Smooth muscle cell (in vitro differentiated cells): ENCODE measurements around the gene MRPL19. TPM values are rescaled to one million over a fixed set of nuclear protein-coding genes. Genes with fewer than 3 reads are reported as not detected.

Experiments
- DNase-seq: peaks from one replicate; lab custom pipeline; 2025; ENCODE audit not compliant: unreplicated experiment; lab: John Stamatoyannopoulos, UW
- H2AFZ ChIP-seq: fragments of 200-600 bp; sonication (generic); 2 replicates; pipeline ENCODE4 v1.6.0; 2016; ENCODE audit warnings: antibody characterized with exemption, low read depth, mild to moderate bottlenecking
- H3F3A ChIP-seq: fragments of 200-600 bp; sonication (generic); 2 replicates; pipeline ENCODE4 v1.6.0; 2017; ENCODE audit warnings: antibody characterized with exemption, low read depth
- H3K27ac ChIP-seq: fragments of 200-600 bp; sonication (generic); 2 replicates; pipeline ENCODE4 v1.5.1; 2016; ENCODE audit warnings: low read depth, mild to moderate bottlenecking
- H3K27me3 ChIP-seq: fragments of 200-600 bp; sonication (generic); 2 replicates; pipeline ENCODE4 v1.6.1; 2016; ENCODE audit warnings: low read depth, mild to moderate bottlenecking
- H3K36me3 ChIP-seq: fragments of 200-600 bp; sonication (generic); 2 replicates; pipeline ENCODE4 v1.5.1; 2016; ENCODE audit warnings: low read depth
- H3K4me1 ChIP-seq: fragments of 200-600 bp; sonication (generic); 2 replicates; pipeline ENCODE4 v1.5.1; 2016; ENCODE audit warnings: low read depth
- H3K4me2 ChIP-seq: fragments of 200-600 bp; sonication (generic); 2 replicates; pipeline ENCODE4 v1.6.0; 2016; ENCODE audit warnings: mild to moderate bottlenecking
- H3K4me3 ChIP-seq: fragments of 200-600 bp; sonication (generic); 2 replicates; pipeline ENCODE4 v1.5.1; 2016; ENCODE audit warnings: mild to moderate bottlenecking
- H3K79me2 ChIP-seq: fragments of 200-600 bp; sonication (generic); 2 replicates; pipeline ENCODE4 v1.6.0; 2016; ENCODE audit warnings: low read depth, mild to moderate bottlenecking
- H3K9ac ChIP-seq: fragments of 200-600 bp; sonication (generic); 2 replicates; pipeline ENCODE4 v1.6.0; 2016; ENCODE audit warnings: low read depth
- H3K9me3 ChIP-seq: fragments of 200-600 bp; sonication (generic); replicated peaks from 2 replicates; pipeline ENCODE4 v1.5.1; 2016; ENCODE audit warnings: low read depth
- H4K20me1 ChIP-seq: fragments of 200-600 bp; sonication (generic); 2 replicates; pipeline ENCODE4 v1.6.0; 2016; ENCODE audit warnings: low read depth
- CTCF ChIP-seq: fragments of 200-600 bp; sonication (generic); IDR thresholded peaks from 2 replicates; pipeline ENCODE4 v1.5.1; 2017; ENCODE audit warnings: borderline replicate concordance, mild to moderate bottlenecking, antibody characterized with exemption; ENCODE audit not compliant: insufficient read depth, poor library complexity, severe bottlenecking
- WGBS: methylation state at CpG from one replicate; pipeline ENCODE4 v1.1.7; 2016; ENCODE audit warnings: low lambda C conversion rate; 5-methylcytosine and 5-hydroxymethylcytosine counted together
- polyA plus RNA-seq: library from polyadenylated mRNA; unstranded; fragments of >200 nt; fragmentation: Nextera tagmentation; extraction: Ambion mirVana; gene quantifications from 2 replicates; pipeline ENCODE4 v1.2.1, GENCODE V29; 2016
- total RNA-seq: library from RNA; depleted of rRNA; stranded (reverse); fragments of >200 nt; gene quantifications from 2 replicates; pipeline ENCODE4 v1.2.3, GENCODE V29; 2014

MRPL19 gene
- total and polyA plus RNA-seq, 2 experiments from 2014 or later: 41.6 to 58.3 TPM

- H4K20me1 ChIP-seq: no peaks in the 10 kb centered on the region
- whole genome bisulfite sequencing: 90% methylated on average over 1 of the region's 1 CpG
- no peaks in the 10 kb centered on the region for H3K79me2 ChIP-seq
Measured at GRCh38 chr2:75720525-75720924, 73.9 kb downstream of the MRPL19 start.

GRCh38 chr2:75722687-75723086, 76.1 kb downstream of the MRPL19 start:
- Histone ChIP-seq H3K9me3 (no peaks in the 10 kb centered on the region), H3K4me2 (no peak overlapping the region), H3K4me1 (no peaks in the 10 kb centered on the region), H3K27ac (no peak overlapping the region), H4K20me1 (no peaks in the 10 kb centered on the region), H3K36me3 (no peaks in the 10 kb centered on the region), H3K4me3 (no peak overlapping the region), H3K79me2 (no peaks in the 10 kb centered on the region), H2AFZ (no peak overlapping the region), H3F3A (no peaks in the 10 kb centered on the region), H3K9ac (no peak overlapping the region), H3K27me3 (no peaks in the 10 kb centered on the region)
- DNase-seq: no peak
- TF ChIP-seq CTCF: no peak

More at GRCh38 chr2:75720525-75720924, 73.9 kb downstream of the MRPL19 start:
- H3K4me1 ChIP-seq: no peaks in the 10 kb centered on the region
- no peak overlapping the region for H3K27ac ChIP-seq
- no peaks in the 10 kb centered on the region for H3F3A ChIP-seq
- TF ChIP-seq CTCF: no peak
- H3K4me2 ChIP-seq: no peak overlapping the region
- H3K9me3 ChIP-seq: no peaks in the 10 kb centered on the region
- no peaks in the 10 kb centered on the region for H3K27me3 ChIP-seq
- H3K4me3 ChIP-seq: no peak overlapping the region
- no peak overlapping the region for H3K9ac ChIP-seq
- no peak overlapping the region for H2AFZ ChIP-seq
- DNase-seq: no peak
- no peaks in the 10 kb centered on the region for H3K36me3 ChIP-seq

- TF ChIP-seq CTCF: no peak
- H3F3A ChIP-seq: no peaks in the 10 kb centered on the region
- no peaks in the 10 kb centered on the region for H3K4me1 ChIP-seq
- no peaks in the 10 kb centered on the region for H4K20me1 ChIP-seq
- no peak for DNase-seq
- no peaks in the 10 kb centered on the region for H3K36me3 ChIP-seq
- H3K27ac ChIP-seq: no peak overlapping the region
- H3K9ac ChIP-seq: no peak overlapping the region
- no peak overlapping the region for H3K4me2 ChIP-seq
- H3K79me2 ChIP-seq: no peaks in the 10 kb centered on the region
- WGBS: 83% methylated on average over 6 of the region's 6 CpGs
- no peaks in the 10 kb centered on the region for H3K9me3 ChIP-seq
- no peaks in the 10 kb centered on the region for H3K27me3 ChIP-seq
- H2AFZ ChIP-seq: no peak overlapping the region
- no peak overlapping the region for H3K4me3 ChIP-seq
Measured at GRCh38 chr2:75728614-75729419, 82.2 kb downstream of the MRPL19 start.

- Histone ChIP-seq H3F3A (no peaks in the 10 kb centered on the region), H3K9ac (no peak overlapping the region), H3K9me3 (no peaks in the 10 kb centered on the region), H3K27ac (no peak overlapping the region), H2AFZ (no peak overlapping the region), H4K20me1 (no peaks in the 10 kb centered on the region), H3K27me3 (no peaks in the 10 kb centered on the region), H3K4me1 (no peaks in the 10 kb centered on the region), H3K36me3 (no peaks in the 10 kb centered on the region), H3K4me3 (no peak overlapping the region), H3K79me2 (no peaks in the 10 kb centered on the region), H3K4me2 (no peak overlapping the region)
- TF ChIP-seq CTCF: peak; percentile 44
- WGBS: 68% methylated on average over 5 of the region's 5 CpGs
- DNase-seq: no peak
Measured at GRCh38 chr2:75729861-75730260, 83.3 kb downstream of the MRPL19 start.
